GM12873 (cell line): ENCODE results near the gene KCNH2.

Source experiments
- CTCF ChIP-seq: IDR thresholded peaks from 2 replicates; pipeline ENCODE4 v1.5.1; 2012; ENCODE audit warnings: low read depth, mild to moderate bottlenecking, moderate library complexity, low read length, control low read depth; ENCODE audit not compliant: insufficient read depth; ENCODE audit errors: missing control alignments

KCNH2 gene

GRCh38 chr7:150923196-150923595 lies 54.9 kb downstream of the KCNH2 start:
- TF ChIP-seq CTCF: no peak

- TF ChIP-seq CTCF: no peak
These were observed 59.0 kb downstream of the KCNH2 start for GRCh38 chr7:150919160-150919559.

- TF ChIP-seq CTCF: no peak
These were observed 59.7 kb downstream of the KCNH2 start for GRCh38 chr7:150918378-150918777.

GRCh38 chr7:150917969-150918368 lies 60.2 kb downstream of the KCNH2 start:
- TF ChIP-seq CTCF: no peak

- no peak for TF ChIP-seq CTCF
These were observed 61.5 kb downstream of the KCNH2 start for GRCh38 chr7:150916670-150917069.

- TF ChIP-seq CTCF: no peak
These were observed 63.2 kb downstream of the KCNH2 start for GRCh38 chr7:150914966-150915365.

- no peak for TF ChIP-seq CTCF
These were observed 63.9 kb downstream of the KCNH2 start for GRCh38 chr7:150914196-150914595.

GRCh38 chr7:150912427-150912826 lies 65.7 kb downstream of the KCNH2 start:
- TF ChIP-seq CTCF: no peak
